ENCODE measurements around the gene AMPD2.

GRCh38 chr1:109642626-109643025 lies 23.0 kb downstream of the AMPD2 start:
- TF ChIP-seq CTCF (IDR thresholded peaks at IDR 0.05) (no peak), REST (IDR thresholded peaks at IDR 0.05; ENCODE audit: insufficient read depth in 1 of 2, low read depth in 2 of 2, low read length in 1 of 2) (no peak), SIN3A (IDR thresholded peaks at IDR 0.05; ENCODE audit: borderline replicate concordance, insufficient read depth, low read depth, low read length) (no peak), POLR2AphosphoS5 (IDR thresholded peaks at IDR 0.05; ENCODE audit: low read depth, low read length) (no peak)
